Right lobe of liver (tissue), 4 donors: Measurements from ENCODE around the gene MED12.

Experiments
- CTCF ChIP-seq, 4 donors: fragments of 200-600 bp in 3 of 4; fragments of 450-650 bp in 1 of 4; IDR thresholded peaks; one replicate each; pipeline versions ENCODE4 v1.5.1 to v1.8.0; 2016 to 2022; ENCODE audit warnings: antibody characterized with exemption in 4 of 4, mild to moderate bottlenecking in 2 of 4
- POLR2A ChIP-seq: fragments of 450-650 bp; IDR thresholded peaks from one replicate; pipeline ENCODE4 v1.6.1; 2017; ENCODE audit warnings: antibody characterized with exemption, mild to moderate bottlenecking
- donor health status: DM: no; HTN: no; CAD: no.
- donor health status: DM: no; HTN: no; CAD: no.
- donor health status: DM: no; HTN: yes; CAD: no.

- TF ChIP-seq CTCF (IDR thresholded peaks at IDR 0.05) (no peak), POLR2A (no peak)
Observed at GRCh38 chrX:71128166-71128833, 9.9 kb downstream of the MED12 start.
